Thymus (tissue), 14 donors: ENCODE data around the gene CNOT2. TPM values are rescaled to one million over a fixed set of nuclear protein-coding genes. Genes with fewer than 3 reads are reported as not detected.

ENCODE experiments used
- DNase-seq, 9 donors: peaks; one replicate each; pipeline ENCODE4 v3.0.0-alpha.2; 2013; ENCODE audit warnings: low spot score in 9 of 9, low read depth in 6 of 9, missing footprints in 1 of 9
- H3K27ac ChIP-seq, 2 donors: one replicate each; pipeline ENCODE4 v1.5.1; 2013; ENCODE audit warnings: control low read depth in 1 of 2, low read depth in 1 of 2, low read length in 1 of 2, mild to moderate bottlenecking in 1 of 2, moderate library complexity in 1 of 2
- H3K27me3 ChIP-seq, 2 donors: one replicate each; pipeline ENCODE4 v1.5.1; 2013; ENCODE audit warnings: low read length in 1 of 2; ENCODE audit not compliant: control insufficient read depth in 2 of 2, insufficient read depth in 1 of 2
- H3K36me3 ChIP-seq, 2 donors: one replicate each; pipeline ENCODE4 v1.5.1; 2013; ENCODE audit warnings: low read length in 1 of 2, mild to moderate bottlenecking in 1 of 2, moderate library complexity in 1 of 2; ENCODE audit not compliant: control insufficient read depth in 2 of 2, insufficient read depth in 2 of 2
- H3K4me1 ChIP-seq, 2 donors: one replicate each; pipeline ENCODE4 v1.5.1; 2013; ENCODE audit warnings: low read length in 2 of 2; ENCODE audit not compliant: control insufficient read depth in 2 of 2, insufficient read depth in 2 of 2
- H3K4me3 ChIP-seq, 2 donors: one replicate each; pipeline ENCODE4 v1.5.1; 2013; ENCODE audit warnings: low read length in 2 of 2, control low read depth in 1 of 2, mild to moderate bottlenecking in 1 of 2
- H3K9me3 ChIP-seq, 2 donors: one replicate each; pipeline ENCODE4 v1.5.1; 2013; ENCODE audit warnings: low read length in 1 of 2, mild to moderate bottlenecking in 1 of 2; ENCODE audit not compliant: control insufficient read depth in 2 of 2, insufficient read depth in 1 of 2
- WGBS: extraction: QIAGEN DNeasy Blood & Tissue Kit; methylation state at CpG from one replicate; pipeline ENCODE4 v1.1.7; 2013; 5-methylcytosine and 5-hydroxymethylcytosine counted together
- long read RNA-seq, 10 donors: transcript quantifications; one replicate each; lab custom pipeline, GENCODE V29; 2026
- polyA plus RNA-seq: library from polyadenylated mRNA; stranded (reverse); fragments of 200-250 nt; gene quantifications from one replicate; pipeline ENCODE4 v1.2.3, GENCODE V29; 2013
- total RNA-seq: library from RNA; stranded (reverse); fragments of 120-200 nt; gene quantifications from one replicate; pipeline ENCODE4 v1.2.4, GENCODE V29; 2013
- donor health status: healthy.

CNOT2 gene
- total RNA-seq, result 124 TPM
- polyA plus RNA-seq, result 54.6 TPM
- long read RNA-seq, donor 1, partial matches to known transcripts, result 0 of 7 reads
- long read RNA-seq, donor 1, other reads (novel, unspliced or antisense), result 0 of 7 reads
- long read RNA-seq, donor 2, result 0 reads
- long read RNA-seq, donor 3, transcript CNOT2-226 (3 exons, 522 nt), result minor isoform, 13 of 58 reads
- long read RNA-seq, donor 3, transcript CNOT2-201 (16 exons, 3,282 nt), result major isoform, 23 of 58 reads
- long read RNA-seq, donor 3, partial matches to known transcripts, result 17 of 58 reads
- long read RNA-seq, donor 3, other reads (novel, unspliced or antisense), result 0 of 58 reads
- long read RNA-seq, donor 4, transcript CNOT2-226 (3 exons, 522 nt), result major isoform, 15 of 58 reads
- long read RNA-seq, donor 4, transcript CNOT2-201 (16 exons, 3,282 nt), result minor isoform, 5 of 58 reads
- long read RNA-seq, donor 4, partial matches to known transcripts, result 16 of 58 reads
- long read RNA-seq, donor 4, other reads (novel, unspliced or antisense), result 19 of 58 reads
- long read RNA-seq, donor 5, full-length matches to known transcripts, result 46 of 76 reads
- long read RNA-seq, donor 5, partial matches to known transcripts, result 21 of 76 reads
- long read RNA-seq, donor 5, other reads (novel, unspliced or antisense), result 9 of 76 reads
- long read RNA-seq, donor 6, transcript CNOT2-201 (16 exons, 3,282 nt), result major isoform, 8 of 14 reads
- long read RNA-seq, donor 6, partial matches to known transcripts, result 0 of 14 reads
- long read RNA-seq, donor 6, other reads (novel, unspliced or antisense), result 0 of 14 reads
- long read RNA-seq, donor 7, full-length matches to known transcripts, result 22 of 56 reads
- long read RNA-seq, donor 7, partial matches to known transcripts, result 25 of 56 reads
- long read RNA-seq, donor 7, other reads (novel, unspliced or antisense), result 9 of 56 reads
- long read RNA-seq, donor 8, transcript CNOT2-201 (16 exons, 3,282 nt), result major isoform, 6 of 19 reads
- long read RNA-seq, donor 8, partial matches to known transcripts, result 8 of 19 reads
- long read RNA-seq, donor 8, other reads (novel, unspliced or antisense), result 0 of 19 reads
- long read RNA-seq, donor 9, transcript CNOT2-201 (16 exons, 3,282 nt), result major isoform, 14 of 37 reads
- long read RNA-seq, donor 9, transcript CNOT2-226 (3 exons, 522 nt), result minor isoform, 9 of 37 reads
- long read RNA-seq, donor 9, partial matches to known transcripts, result 10 of 37 reads
- long read RNA-seq, donor 9, other reads (novel, unspliced or antisense), result 0 of 37 reads
- long read RNA-seq, donor 10, full-length matches to known transcripts, result 9 of 19 reads
- long read RNA-seq, donor 10, partial matches to known transcripts, result 10 of 19 reads
- long read RNA-seq, donor 10, other reads (novel, unspliced or antisense), result 0 of 19 reads

- no peaks in the 10 kb centered on the region for H3K9me3 ChIP-seq
- peaks cover 0 to 5% of the 10 kb centered on the region in 2 donors for H3K4me1 ChIP-seq
- H3K36me3 ChIP-seq, result peaks cover 8 to 25% of the 10 kb centered on the region in 2 donors
- WGBS, result under 1% methylated on average over 64 of the region's 64 CpGs
- H3K4me3 ChIP-seq, result peak within 1 kb of the TSS; percentile 93 to 100
- peak; percentile 84 to 96 (median 88) for DNase-seq
- H3K27me3 ChIP-seq, result no peaks in the 10 kb centered on the region
- H3K27ac ChIP-seq, result peak within 1 kb of the TSS; percentile 98 to 100
These were observed at the start of gene CNOT2 for GRCh38 chr12:70242695-70243509. Gene CNOT2 (plus strand): TSS chr12:70243433. CDS start chr12:70278227, 34,794 bp downstream.

- H3K36me3 ChIP-seq, result no peaks in the 10 kb centered on the region
- H3K27ac ChIP-seq, result no peak overlapping the region
- no peaks in the 10 kb centered on the region for H3K9me3 ChIP-seq
- H3K4me1 ChIP-seq, result no peaks in the 10 kb centered on the region
- H3K4me3 ChIP-seq, result no peak overlapping the region
- no peak for DNase-seq
- no peaks in the 10 kb centered on the region for H3K27me3 ChIP-seq
These were observed 49.2 kb upstream of the CNOT2 start for GRCh38 chr12:70194076-70194475.

GRCh38 chr12:70196811-70197281 lies 46.4 kb upstream of the CNOT2 start:
- H3K36me3 ChIP-seq, result no peaks in the 10 kb centered on the region
- H3K4me3 ChIP-seq, result no peak overlapping the region
- H3K4me1 ChIP-seq, result no peaks in the 10 kb centered on the region
- 94% methylated on average over 1 of the region's 1 CpG for WGBS
- H3K9me3 ChIP-seq, result no peaks in the 10 kb centered on the region
- H3K27ac ChIP-seq, result no peak overlapping the region
- H3K27me3 ChIP-seq, result no peaks in the 10 kb centered on the region
- DNase-seq, result no peak

- no peak for DNase-seq
- Histone ChIP-seq H3K27ac (no peak overlapping the region), H3K27me3 (no peaks in the 10 kb centered on the region), H3K4me1 (no peaks in the 10 kb centered on the region), H3K9me3 (no peaks in the 10 kb centered on the region), H3K4me3 (no peak overlapping the region), H3K36me3 (no peaks in the 10 kb centered on the region)
These were observed 45.9 kb upstream of the CNOT2 start for GRCh38 chr12:70197345-70197744.

GRCh38 chr12:70213707-70214106 lies 29.5 kb upstream of the CNOT2 start:
- H3K9me3 ChIP-seq, result peaks cover 3 to 10% of the 10 kb centered on the region in 2 donors

GRCh38 chr12:70214972-70215617 lies 28.1 kb upstream of the CNOT2 start:
- WGBS, result 96% methylated on average over 2 of the region's 2 CpGs
- DNase-seq, result no peak
- Histone ChIP-seq H3K4me1 (no peaks in the 10 kb centered on the region), H3K9me3 (peaks cover 3 to 10% of the 10 kb centered on the region in 2 donors), H3K27me3 (no peaks in the 10 kb centered on the region), H3K4me3 (no peak overlapping the region), H3K27ac (no peak overlapping the region), H3K36me3 (peaks cover 0 to 3% of the 10 kb centered on the region in 2 donors)

More at GRCh38 chr12:70213707-70214106, 29.5 kb upstream of the CNOT2 start:
- Histone ChIP-seq H3K27ac (no peak overlapping the region), H3K4me1 (no peaks in the 10 kb centered on the region), H3K27me3 (no peaks in the 10 kb centered on the region), H3K36me3 (peaks cover 0 to 3% of the 10 kb centered on the region in 2 donors), H3K4me3 (no peak overlapping the region)
- no peak for DNase-seq

- Histone ChIP-seq H3K4me1 (no peaks in the 10 kb centered on the region), H3K36me3 (peaks cover 0 to 3% of the 10 kb centered on the region in 2 donors), H3K9me3 (peaks cover 3 to 10% of the 10 kb centered on the region in 2 donors), H3K27me3 (no peaks in the 10 kb centered on the region), H3K4me3 (no peak overlapping the region), H3K27ac (no peak overlapping the region)
- DNase-seq, result no peak
These were observed 25.8 kb upstream of the CNOT2 start for GRCh38 chr12:70217416-70217815.

- Histone ChIP-seq H3K36me3 (no peaks in the 10 kb centered on the region), H3K27me3 (no peaks in the 10 kb centered on the region), H3K4me3 (no peak overlapping the region), H3K9me3 (no peaks in the 10 kb centered on the region), H3K27ac (no peak overlapping the region), H3K4me1 (no peaks in the 10 kb centered on the region)
- DNase-seq, result no peak
These were observed 21.6 kb upstream of the CNOT2 start for GRCh38 chr12:70221626-70222025.
